Measurements from ENCODE around the gene PTPN11.

DNA sequence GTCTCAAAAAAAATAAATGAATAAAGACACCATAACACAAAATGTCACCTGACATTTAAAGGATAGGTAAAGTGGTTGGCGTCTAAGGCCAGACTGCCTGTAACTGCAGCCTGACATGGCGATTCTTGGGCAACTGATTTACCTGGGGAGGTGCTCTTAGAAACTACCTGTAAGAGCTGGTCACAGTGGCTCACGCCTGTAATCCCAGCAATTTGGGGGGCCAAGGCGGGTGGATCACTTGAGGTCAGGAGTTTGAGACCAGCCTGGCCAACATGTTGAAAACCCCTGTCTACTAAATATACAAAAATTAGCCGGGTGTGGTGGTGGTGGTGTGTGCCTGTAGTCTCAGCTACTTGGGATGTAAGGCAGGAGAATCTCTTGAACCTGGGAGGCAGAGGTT lies 17.7 kb upstream of the PTPN11 start:
- TF ChIP-seq, protein P1, sequence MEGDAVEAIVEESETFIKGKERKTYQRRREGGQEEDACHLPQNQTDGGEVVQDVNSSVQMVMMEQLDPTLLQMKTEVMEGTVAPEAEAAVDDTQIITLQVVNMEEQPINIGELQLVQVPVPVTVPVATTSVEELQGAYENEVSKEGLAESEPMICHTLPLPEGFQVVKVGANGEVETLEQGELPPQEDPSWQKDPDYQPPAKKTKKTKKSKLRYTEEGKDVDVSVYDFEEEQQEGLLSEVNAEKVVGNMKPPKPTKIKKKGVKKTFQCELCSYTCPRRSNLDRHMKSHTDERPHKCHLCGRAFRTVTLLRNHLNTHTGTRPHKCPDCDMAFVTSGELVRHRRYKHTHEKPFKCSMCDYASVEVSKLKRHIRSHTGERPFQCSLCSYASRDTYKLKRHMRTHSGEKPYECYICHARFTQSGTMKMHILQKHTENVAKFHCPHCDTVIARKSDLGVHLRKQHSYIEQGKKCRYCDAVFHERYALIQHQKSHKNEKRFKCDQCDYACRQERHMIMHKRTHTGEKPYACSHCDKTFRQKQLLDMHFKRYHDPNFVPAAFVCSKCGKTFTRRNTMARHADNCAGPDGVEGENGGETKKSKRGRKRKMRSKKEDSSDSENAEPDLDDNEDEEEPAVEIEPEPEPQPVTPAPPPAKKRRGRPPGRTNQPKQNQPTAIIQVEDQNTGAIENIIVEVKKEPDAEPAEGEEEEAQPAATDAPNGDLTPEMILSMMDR (IDR thresholded peaks at IDR 0.05) = no peak
- TF ChIP-seq POLR2A (IDR thresholded peaks at IDR 0.05) (no peak), EP300 (IDR thresholded peaks at IDR 0.05) (no peak)
